Right renal pelvis (tissue), 4 donors: Measurements from ENCODE around the gene ATOSA. TPM values are rescaled to one million over a fixed set of nuclear protein-coding genes. Genes with fewer than 3 reads are reported as not detected.

Experiments used
- DNase-seq, 4 donors: peaks; one replicate each; pipeline ENCODE4 v3.0.0-alpha.2; 2013; ENCODE audit warnings: low read depth in 4 of 4, low spot score in 3 of 4, missing footprints in 1 of 4
- polyA plus RNA-seq, 4 donors: library from polyadenylated mRNA; unstranded; fragments of 120-200 nt; gene quantifications; one replicate each; pipeline ENCODE4 v1.2.1, GENCODE V29; 2013; ENCODE audit not compliant: insufficient read length in 4 of 4

Gene ATOSA
- polyA plus RNA-seq, 4 donors, result 38.4 to 47.5 (median 41.1) TPM

- no peak for DNase-seq
Observed at GRCh38 chr15:52656412-52656811, 22.8 kb downstream of the ATOSA start.

- no peak for DNase-seq
Observed at GRCh38 chr15:52653431-52653964, 25.7 kb downstream of the ATOSA start.

GRCh38 chr15:52652984-52653383 lies 26.2 kb downstream of the ATOSA start:
- no peak for DNase-seq

- no peak for DNase-seq
Observed at GRCh38 chr15:52652286-52652685, 26.9 kb downstream of the ATOSA start.

GRCh38 chr15:52651868-52652267 lies 27.3 kb downstream of the ATOSA start:
- DNase-seq, result peak; percentile 60 to 81 (median 74)

- DNase-seq, result no peak
Observed at GRCh38 chr15:52651114-52651513, 28.1 kb downstream of the ATOSA start.

- no peak for DNase-seq
Observed at GRCh38 chr15:52649686-52650085, 29.5 kb downstream of the ATOSA start.

- no peak for DNase-seq
Observed at GRCh38 chr15:52645916-52646315, 33.3 kb downstream of the ATOSA start.

GRCh38 chr15:52642386-52643361 lies 36.5 kb downstream of the ATOSA start:
- DNase-seq, result no peak

GRCh38 chr15:52636459-52636858 lies 42.7 kb downstream of the ATOSA start:
- DNase-seq, result no peak

- DNase-seq, result no peak
Observed at GRCh38 chr15:52635908-52636307, 43.3 kb downstream of the ATOSA start.

Other genes starting within 250 kb of the ATOSA start
- gene MYO5A, start 150.5 kb downstream of the ATOSA start, polyA plus RNA-seq, result 1 to 10 TPM; 7.4 to 8.2 (median 7.8) TPM
- 100 to 1,000 TPM; 124 to 160 (median 158) TPM for gene ARPP19, start 110.4 kb downstream of the ATOSA start, polyA plus RNA-seq
- gene ONECUT1, start 110.9 kb upstream of the ATOSA start, polyA plus RNA-seq, result under 1 TPM in 2 of 4 donors, not detected in 2; 0.13 to 0.19 TPM